NB4 (cell line): ENCODE measurements around the gene ARSB.

Source experiments
- CTCF ChIP-seq: IDR thresholded peaks from one replicate; pipeline ENCODE4 v1.5.1; 2012; ENCODE audit warnings: low read depth, low read length
- MAX ChIP-seq: IDR thresholded peaks from 2 replicates; pipeline ENCODE4 v1.6.1; 2011; ENCODE audit warnings: low read depth, low read length
- MYC ChIP-seq: IDR thresholded peaks from 2 replicates; pipeline ENCODE4 v1.6.1; 2011; ENCODE audit warnings: low read depth, low read length
- POLR2A ChIP-seq: IDR thresholded peaks from 2 replicates; pipeline ENCODE4 v1.6.1; 2011; ENCODE audit warnings: mild to moderate bottlenecking; ENCODE audit not compliant: insufficient read length; ENCODE audit errors: extremely low read depth

GRCh38 chr5:79011219-79011836, 26.2 kb upstream of the ARSB start:
- TF ChIP-seq CTCF: no peak
- TF ChIP-seq POLR2A: no peak
- no peak for TF ChIP-seq MAX
- TF ChIP-seq MYC: no peak
